T-cell (primary cell): ENCODE data around the gene SHCBP1L. TPM values are rescaled to one million over a fixed set of nuclear protein-coding genes. Genes with fewer than 3 reads are reported as not detected.

Experiments
- ATAC-seq, 4 experiments: fragments of 200-7000 bp in 3 of 4; fragments of 150-1000 bp in 1 of 4; cut with Tn5 transposase; replicated peaks in 1 of 4; 1 replicate in 3 of 4; 2 replicates in 1 of 4; pipeline ENCODE4 v1.10.0; 2021; ENCODE audit warnings: moderate library complexity in 3 of 4, mild to moderate bottlenecking in 2 of 4, moderate number of reproducible peaks in 1 of 4
- CTCF ChIA-PET, 2 donors: fragments of 300-600 bp; sonication (Branson Sonifier 250); formaldehyde crosslinking; loops; one replicate each; lab custom pipeline; 2022; ENCODE audit warnings: antibody characterized with exemption in 2 of 2; lab: Charles Lee
- POLR2A ChIA-PET, 2 donors: fragments of 300-600 bp; sonication (Branson Sonifier 250); formaldehyde crosslinking; loops; one replicate each; lab custom pipeline; 2022; ENCODE audit warnings: antibody characterized with exemption in 2 of 2; lab: Charles Lee
- DNase-seq, 35 experiments: peaks; one replicate each; pipeline versions ENCODE4 v3.0.0 to v3.0.0-alpha.2; 2013 to 2023
- H3K27ac ChIP-seq: one replicate; pipeline ENCODE4 v1.5.1; 2013; ENCODE audit warnings: low read length
- H3K27me3 ChIP-seq, 2 experiments: replicated peaks in 1 of 2; 1 replicate in 1 of 2; 2 replicates in 1 of 2; pipeline versions ENCODE4 v1.6.1 to v1.7.0; 2013; ENCODE audit warnings: low read length in 1 of 2, mixed read lengths in 1 of 2; ENCODE audit not compliant: control insufficient read depth in 2 of 2, insufficient read depth in 2 of 2; ENCODE audit errors: extremely low read depth in 1 of 2
- H3K36me3 ChIP-seq, 2 donors: 1 replicate in 1 of 2; 2 replicates in 1 of 2; pipeline versions ENCODE4 v1.6.1 to v1.7.0; 2013; ENCODE audit warnings: low read length in 1 of 2; ENCODE audit not compliant: control insufficient read depth in 2 of 2, insufficient read depth in 1 of 2; ENCODE audit errors: extremely low read depth in 1 of 2
- H3K4me1 ChIP-seq, 2 experiments: 1 replicate in 1 of 2; 2 replicates in 1 of 2; pipeline versions ENCODE4 v1.6.1 to v1.7.0; 2013; ENCODE audit warnings: low read length in 2 of 2, mixed read lengths in 1 of 2; ENCODE audit not compliant: insufficient read depth in 2 of 2, control insufficient read depth in 1 of 2; ENCODE audit errors: extremely low read depth in 1 of 2
- H3K4me3 ChIP-seq, 2 donors: 1 replicate in 1 of 2; 2 replicates in 1 of 2; pipeline versions ENCODE4 v1.5.1 to v1.7.0; 2013; ENCODE audit warnings: mild to moderate bottlenecking in 2 of 2, low read length in 1 of 2, moderate library complexity in 1 of 2; ENCODE audit not compliant: control insufficient read depth in 1 of 2; ENCODE audit errors: extremely low read depth in 1 of 2
- H3K9me3 ChIP-seq: 2 replicates; pipeline ENCODE4 v1.7.0; 2013
- H3K27ac Mint-ChIP-seq, 2 donors: one replicate each; pipeline ENCODE4 v1.8.0; 2020 to 2021; ENCODE audit warnings: mild to moderate bottlenecking in 2 of 2, mixed read lengths in 2 of 2
- H3K27me3 Mint-ChIP-seq, 2 donors: one replicate each; pipeline ENCODE4 v1.8.0; 2021 to 2022; ENCODE audit warnings: mixed read lengths in 2 of 2
- H3K36me3 Mint-ChIP-seq: one replicate; pipeline ENCODE4 v1.8.0; 2021; ENCODE audit warnings: mixed read lengths
- H3K4me1 Mint-ChIP-seq, 3 donors: one replicate each; pipeline ENCODE4 v1.8.0; 2020 to 2022; ENCODE audit warnings: mixed read lengths in 3 of 3, mild to moderate bottlenecking in 1 of 3
- H3K4me3 Mint-ChIP-seq, 3 donors: one replicate each; pipeline ENCODE4 v1.8.0; 2020 to 2022; ENCODE audit warnings: mild to moderate bottlenecking in 3 of 3, mixed read lengths in 3 of 3, moderate library complexity in 3 of 3
- H3K9me3 Mint-ChIP-seq, 3 donors: one replicate each; pipeline ENCODE4 v1.8.0; 2020 to 2022; ENCODE audit warnings: mixed read lengths in 3 of 3
- WGBS: methylation state at CpG from one replicate; pipeline ENCODE4 v1.1.5; 2013; ENCODE audit warnings: missing lambda C conversion rate; ENCODE audit not compliant: insufficient coverage; 5-methylcytosine and 5-hydroxymethylcytosine counted together
- total RNA-seq, 35 experiments: library from RNA in 6 of 35; stranded (reverse) in 6 of 35; fragments of 120-200 nt in 1 of 35; gene quantifications; one replicate each; pipeline versions ENCODE4 v1.2.1 to v1.2.4 and lab custom pipeline; 2013 to 2026

Gene SHCBP1L
- total RNA-seq, 5 donors from 2014 or later (not counting 1 experiment from before 2014, with no cell fraction given), result not detected

DNA sequence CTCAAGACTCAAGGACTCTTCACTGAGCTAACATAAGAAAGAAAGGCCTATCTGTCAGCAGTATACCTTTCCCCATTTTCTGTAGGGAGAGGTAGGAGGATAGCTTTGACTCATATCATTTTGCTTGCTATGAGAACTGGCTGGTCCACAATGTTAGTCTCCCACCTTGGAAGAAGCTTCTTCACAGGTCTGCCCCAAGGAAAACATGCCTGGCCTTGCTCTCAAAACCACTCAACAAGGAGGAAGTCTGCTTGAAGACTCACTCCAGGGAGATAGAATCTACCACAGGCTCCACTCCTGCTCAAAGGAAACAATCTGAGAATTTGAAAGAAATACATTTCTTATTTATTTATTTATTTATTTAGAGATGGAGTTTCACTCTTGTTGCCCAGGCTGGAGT is 40.8 kb upstream of the SHCBP1L start:
- H3K27me3 ChIP-seq, result peaks cover 0 to 6% of the 10 kb centered on the region in 2 experiments
- no peak for DNase-seq
- H3K4me3 Mint-ChIP-seq, result no peak overlapping the region
- POLR2A ChIA-PET, result no interaction called here
- no peaks in the 10 kb centered on the region for H3K9me3 Mint-ChIP-seq
- H3K4me3 ChIP-seq, result no peak overlapping the region
- no peaks in the 10 kb centered on the region for H3K9me3 ChIP-seq
- H3K4me1 Mint-ChIP-seq, result no peaks in the 10 kb centered on the region
- no peaks in the 10 kb centered on the region for H3K36me3 Mint-ChIP-seq
- H3K27ac ChIP-seq, result no peak overlapping the region
- H3K36me3 ChIP-seq, result no peaks in the 10 kb centered on the region
- CTCF ChIA-PET, result no interaction called here
- ATAC-seq, result no peak
- no peak overlapping the region for H3K27ac Mint-ChIP-seq
- H3K27me3 Mint-ChIP-seq, result peaks cover 20 to 46% of the 10 kb centered on the region in 2 donors
- no peaks in the 10 kb centered on the region for H3K4me1 ChIP-seq

DNA sequence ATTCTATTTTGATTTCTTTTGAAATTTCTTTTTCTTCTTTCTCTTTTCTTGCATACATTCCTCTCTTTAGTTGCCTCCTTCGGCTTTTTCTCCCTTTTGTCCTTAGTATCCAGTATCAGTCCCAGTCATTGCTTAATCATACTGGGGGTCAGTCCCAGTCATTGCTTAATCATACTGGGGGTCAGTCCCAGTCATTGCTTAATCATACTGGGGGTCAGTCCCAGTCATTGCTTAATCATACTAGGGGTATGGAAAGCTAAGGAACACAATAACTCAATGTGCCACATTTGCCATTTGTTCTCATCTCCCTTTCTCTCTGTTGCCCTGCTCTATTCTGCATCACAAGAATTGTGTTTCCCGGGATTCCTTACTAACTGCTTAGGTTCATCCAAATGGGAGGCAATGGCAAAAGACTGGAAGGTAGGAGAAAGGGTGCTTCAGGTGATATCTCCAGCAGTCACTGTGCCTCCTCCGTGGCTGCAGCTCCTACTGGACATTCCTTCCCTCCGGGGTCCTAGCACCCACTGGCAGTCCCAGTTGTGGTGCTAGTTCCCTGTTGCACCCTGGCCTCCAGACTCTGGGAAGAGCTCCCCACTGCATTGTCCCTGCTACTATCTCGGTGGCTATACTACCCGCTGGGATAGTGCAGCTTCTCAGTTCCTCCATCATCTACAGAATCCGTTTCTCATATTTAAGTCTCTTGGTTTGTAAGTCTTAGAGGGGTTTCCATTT is 37.6 kb upstream of the SHCBP1L start:
- DNase-seq, result no peak
- H3K36me3 ChIP-seq, result no peaks in the 10 kb centered on the region

DNA sequence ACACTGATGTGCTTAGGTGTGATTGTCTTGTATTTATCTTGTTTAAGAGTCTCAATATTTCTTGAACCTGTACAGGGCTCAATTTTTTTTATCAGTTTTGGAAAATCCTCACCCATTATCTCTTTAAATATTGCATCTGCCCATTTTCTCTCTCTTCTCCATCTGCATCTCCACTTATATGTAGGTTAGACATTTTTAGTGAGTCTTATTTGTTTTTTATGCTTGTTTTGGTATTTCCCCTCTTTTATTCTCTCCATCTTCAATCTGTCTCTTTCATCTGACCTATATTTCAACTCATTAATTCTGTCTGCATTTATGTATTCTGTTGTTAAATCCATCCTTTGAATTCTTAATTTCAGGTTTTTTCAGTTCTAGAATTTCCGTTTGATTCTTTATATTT is 32.9 kb upstream of the SHCBP1L start:
- WGBS, result no CpG with 5 or more reads among the region's 1 CpG

More for the DNA sequence above, 37.6 kb upstream of the SHCBP1L start:
- no peaks in the 10 kb centered on the region for H3K4me1 Mint-ChIP-seq
- no peaks in the 10 kb centered on the region for H3K36me3 Mint-ChIP-seq
- ChIA-PET CTCF (no interaction called here), POLR2A (no interaction called here)
- no peaks in the 10 kb centered on the region for H3K9me3 ChIP-seq
- no peak overlapping the region for H3K27ac Mint-ChIP-seq
- no peaks in the 10 kb centered on the region for H3K4me1 ChIP-seq
- no peak for ATAC-seq
- peaks cover 21 to 32% of the 10 kb centered on the region in 2 donors for H3K27me3 Mint-ChIP-seq
- no peak overlapping the region for H3K4me3 ChIP-seq
- WGBS, result 90% methylated on average over 3 of the region's 7 CpGs
- no peaks in the 10 kb centered on the region for H3K9me3 Mint-ChIP-seq
- H3K4me3 Mint-ChIP-seq, result no peak overlapping the region
- peaks cover 0 to 3% of the 10 kb centered on the region in 2 experiments for H3K27me3 ChIP-seq
- H3K27ac ChIP-seq, result no peak overlapping the region

DNA sequence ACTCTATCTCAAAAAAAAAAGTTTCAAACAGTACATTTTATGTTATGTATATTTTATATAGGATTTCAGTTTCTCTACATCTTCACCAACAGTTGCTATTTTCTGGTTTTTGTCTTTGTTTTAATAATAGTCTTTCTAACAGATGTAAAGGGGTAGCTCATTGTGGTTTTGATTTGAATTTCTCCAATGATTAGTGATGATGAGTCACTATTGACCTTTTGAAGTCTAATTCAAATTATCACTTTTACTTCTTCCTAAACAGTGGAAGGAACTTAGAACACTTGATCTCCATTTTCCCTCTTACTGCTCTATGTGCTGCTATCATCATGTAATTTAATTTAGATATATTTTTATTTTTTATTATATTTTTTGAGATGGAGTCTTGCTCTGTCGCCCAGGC is 31.7 kb upstream of the SHCBP1L start:
- H3K36me3 Mint-ChIP-seq, result no peaks in the 10 kb centered on the region
- no peaks in the 10 kb centered on the region for H3K9me3 Mint-ChIP-seq
- H3K27me3 Mint-ChIP-seq, result peaks cover 14 to 16% of the 10 kb centered on the region in 2 donors
- ATAC-seq (no peak), DNase-seq (no peak)
- Histone ChIP-seq H3K36me3 (no peaks in the 10 kb centered on the region), H3K9me3 (no peaks in the 10 kb centered on the region), H3K4me3 (no peak overlapping the region), H3K27ac (no peak overlapping the region), H3K4me1 (no peaks in the 10 kb centered on the region), H3K27me3 (peaks cover 0 to 4% of the 10 kb centered on the region in 2 experiments)
- no peak overlapping the region for H3K27ac Mint-ChIP-seq
- WGBS, result 60% methylated on average over 1 of the region's 1 CpG
- ChIA-PET CTCF (interaction anchor here in 1 of 2 donors (0.7 kb wide), 1 partner anchor 348 kb away, joined by 3 read pairs; no protein-coding TSS in a partner anchor), POLR2A (no interaction called here)
- H3K4me1 Mint-ChIP-seq, result no peaks in the 10 kb centered on the region
- no peak overlapping the region for H3K4me3 Mint-ChIP-seq

More for the DNA sequence above, 32.9 kb upstream of the SHCBP1L start:
- Mint-ChIP-seq H3K9me3 (no peaks in the 10 kb centered on the region), H3K4me1 (no peaks in the 10 kb centered on the region), H3K27me3 (peaks cover 24% of the 10 kb centered on the region in 2 donors), H3K4me3 (no peak overlapping the region), H3K27ac (no peak overlapping the region), H3K36me3 (no peaks in the 10 kb centered on the region)
- DNase-seq (no peak), ATAC-seq (no peak)
- ChIA-PET CTCF (no interaction called here), POLR2A (interaction anchor here in 1 of 2 donors (0.8 kb wide), 1 partner anchor 848 kb away, joined by 5 read pairs; no protein-coding TSS in a partner anchor)
- H3K36me3 ChIP-seq, result no peaks in the 10 kb centered on the region
- H3K27ac ChIP-seq, result no peak overlapping the region
- H3K4me1 ChIP-seq, result no peaks in the 10 kb centered on the region
- no peaks in the 10 kb centered on the region for H3K9me3 ChIP-seq
- peaks cover 0 to 7% of the 10 kb centered on the region in 2 experiments for H3K27me3 ChIP-seq
- no peak overlapping the region for H3K4me3 ChIP-seq

DNA sequence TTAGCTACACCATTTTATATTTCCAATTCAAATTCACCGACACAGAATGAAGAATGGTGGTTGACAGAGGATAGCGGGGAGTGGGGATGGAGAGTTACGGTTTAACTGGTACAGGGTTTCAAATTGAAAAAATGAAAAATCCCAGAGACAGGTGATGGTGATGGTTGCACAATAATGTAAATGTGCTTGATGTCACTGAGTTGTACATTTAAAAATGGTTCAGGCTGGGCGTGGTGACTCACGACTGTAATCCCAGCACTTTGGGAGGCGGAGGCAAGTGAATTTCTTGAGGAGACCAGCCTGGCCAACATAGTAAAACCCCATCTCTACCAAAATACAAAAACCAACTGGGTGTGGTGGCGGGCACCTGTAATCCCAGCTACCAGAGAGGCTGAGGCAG is 31.2 kb upstream of the SHCBP1L start:
- Histone ChIP-seq H3K36me3 (no peaks in the 10 kb centered on the region), H3K27ac (no peak overlapping the region), H3K9me3 (no peaks in the 10 kb centered on the region), H3K4me1 (no peaks in the 10 kb centered on the region), H3K27me3 (peaks cover 0 to 4% of the 10 kb centered on the region in 2 experiments), H3K4me3 (no peak overlapping the region)
- H3K36me3 Mint-ChIP-seq, result no peaks in the 10 kb centered on the region
- no peaks in the 10 kb centered on the region for H3K4me1 Mint-ChIP-seq
- DNase-seq (no peak), ATAC-seq (no peak)
- H3K9me3 Mint-ChIP-seq, result no peaks in the 10 kb centered on the region
- POLR2A ChIA-PET, result no interaction called here
- WGBS, result 72% methylated on average over 2 of the region's 7 CpGs
- H3K27ac Mint-ChIP-seq, result no peak overlapping the region
- CTCF ChIA-PET, result interaction anchor here in 1 of 2 donors (0.7 kb wide), 1 partner anchor 349 kb away, joined by 3 read pairs; no protein-coding TSS in a partner anchor
- peaks cover 16 to 17% of the 10 kb centered on the region in 2 donors for H3K27me3 Mint-ChIP-seq
- no peak overlapping the region for H3K4me3 Mint-ChIP-seq

DNA sequence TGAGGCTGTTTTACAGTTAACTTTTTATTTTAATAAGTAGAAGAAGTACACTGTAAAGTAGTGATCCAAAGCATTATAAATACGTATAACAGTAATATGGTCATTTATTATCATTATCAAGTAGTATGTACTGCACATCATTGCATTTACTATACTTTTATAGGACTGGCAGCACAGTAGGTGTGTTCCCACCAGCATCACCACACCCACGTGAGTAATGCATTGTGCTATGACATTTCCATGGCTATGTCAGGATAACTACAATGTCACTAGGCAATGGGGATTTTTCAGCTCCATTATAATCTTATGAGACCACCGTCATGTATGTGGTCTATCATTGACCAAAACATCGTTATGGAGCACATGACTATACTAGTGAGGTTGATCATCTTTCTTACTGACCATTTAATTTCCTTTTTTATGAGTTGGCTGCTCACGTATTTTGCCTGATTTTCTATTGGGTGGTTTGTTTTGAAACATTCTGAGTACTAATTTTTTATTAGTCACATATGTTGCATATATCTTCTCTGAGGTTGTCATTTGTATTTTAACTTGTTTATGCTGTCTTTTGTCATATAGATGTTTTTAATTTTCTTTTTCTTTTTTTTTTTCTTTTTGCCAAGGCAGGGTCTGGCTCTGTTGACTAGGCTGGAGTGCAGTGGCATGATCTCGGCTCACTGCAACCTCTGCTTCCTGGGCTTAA is 25.3 kb upstream of the SHCBP1L start:
- ChIA-PET POLR2A (no interaction called here), CTCF (no interaction called here)
- ATAC-seq, result no peak
- Histone ChIP-seq H3K9me3 (no peaks in the 10 kb centered on the region), H3K27ac (no peak overlapping the region), H3K27me3 (no peaks in the 10 kb centered on the region), H3K4me3 (no peak overlapping the region), H3K4me1 (no peaks in the 10 kb centered on the region), H3K36me3 (no peaks in the 10 kb centered on the region)
- Mint-ChIP-seq H3K4me1 (no peaks in the 10 kb centered on the region), H3K27ac (no peak overlapping the region), H3K27me3 (peaks cover 7 to 17% of the 10 kb centered on the region in 2 donors), H3K36me3 (no peaks in the 10 kb centered on the region), H3K9me3 (no peaks in the 10 kb centered on the region), H3K4me3 (no peak overlapping the region)
- DNase-seq, result no peak
- WGBS, result no CpG with 5 or more reads among the region's 6 CpGs
